HG03135 (cell line): ENCODE data around the gene ERFL.

Source experiments
- ATAC-seq: cut with Tn5 transposase; IDR thresholded peaks from one replicate; pipeline ENCODE4 v1.9.1; 2021; ENCODE audit warnings: mild to moderate bottlenecking, moderate library complexity; ENCODE audit not compliant: unreplicated experiment

ERFL gene

GRCh38 chr19:41861116-41861768, 67.0 kb downstream of the ERFL start:
- no peak for ATAC-seq

- no peak for ATAC-seq
Measured at GRCh38 chr19:41860419-41861115, 67.7 kb downstream of the ERFL start.

GRCh38 chr19:41859618-41860418, 68.4 kb downstream of the ERFL start, which contains the start of gene RPS19:
TSS of gene RPS19 (plus strand) at chr19:41860255. CDS start at chr19:41860775, 520 bp downstream.
- ATAC-seq = peak; percentile 74

- ATAC-seq = no peak
Measured at GRCh38 chr19:41859213-41859617, 69.0 kb downstream of the ERFL start.
